Fibroblast of the aortic adventitia (primary cell): Measurements from ENCODE around the gene ITIH4. TPM values are rescaled to one million over a fixed set of nuclear protein-coding genes. Genes with fewer than 3 reads are reported as not detected.

Experiments used
- DNase-seq: peaks from one replicate; pipeline ENCODE4 v3.0.0-alpha.2; 2010; ENCODE audit warnings: low read depth
- H3K4me3 ChIP-seq: 2 replicates; pipeline ENCODE4 v1.5.1; 2011; ENCODE audit warnings: low read depth, mild to moderate bottlenecking, control low read depth, low read length, moderate library complexity
- total RNA-seq: library from RNA; depleted of rRNA; stranded (reverse); fragments of >200 nt; gene quantifications from 2 replicates; pipeline ENCODE4 v1.2.3, GENCODE V29; 2012; ENCODE audit warnings: low replicate concordance
- TF ChIP-seq, protein P1 (sequence below): IDR thresholded peaks from 2 replicates; pipeline ENCODE4 v1.5.1; 2011; ENCODE audit warnings: mild to moderate bottlenecking, low read length, control low read depth, inconsistent platforms; ENCODE audit not compliant: insufficient read depth

The ITIH4 gene
- total RNA-seq, 1 donor = 0.36 TPM

GRCh38 chr3:52829482-52829881 lies 990 bp downstream of the ITIH4 start:
- no peak for DNase-seq
- no peak overlapping the region for H3K4me3 ChIP-seq
- TF ChIP-seq, protein P1, sequence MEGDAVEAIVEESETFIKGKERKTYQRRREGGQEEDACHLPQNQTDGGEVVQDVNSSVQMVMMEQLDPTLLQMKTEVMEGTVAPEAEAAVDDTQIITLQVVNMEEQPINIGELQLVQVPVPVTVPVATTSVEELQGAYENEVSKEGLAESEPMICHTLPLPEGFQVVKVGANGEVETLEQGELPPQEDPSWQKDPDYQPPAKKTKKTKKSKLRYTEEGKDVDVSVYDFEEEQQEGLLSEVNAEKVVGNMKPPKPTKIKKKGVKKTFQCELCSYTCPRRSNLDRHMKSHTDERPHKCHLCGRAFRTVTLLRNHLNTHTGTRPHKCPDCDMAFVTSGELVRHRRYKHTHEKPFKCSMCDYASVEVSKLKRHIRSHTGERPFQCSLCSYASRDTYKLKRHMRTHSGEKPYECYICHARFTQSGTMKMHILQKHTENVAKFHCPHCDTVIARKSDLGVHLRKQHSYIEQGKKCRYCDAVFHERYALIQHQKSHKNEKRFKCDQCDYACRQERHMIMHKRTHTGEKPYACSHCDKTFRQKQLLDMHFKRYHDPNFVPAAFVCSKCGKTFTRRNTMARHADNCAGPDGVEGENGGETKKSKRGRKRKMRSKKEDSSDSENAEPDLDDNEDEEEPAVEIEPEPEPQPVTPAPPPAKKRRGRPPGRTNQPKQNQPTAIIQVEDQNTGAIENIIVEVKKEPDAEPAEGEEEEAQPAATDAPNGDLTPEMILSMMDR = no peak

- TF ChIP-seq, protein P1 = no peak
- DNase-seq = no peak
Measured at GRCh38 chr3:52827866-52828376, 2.6 kb downstream of the ITIH4 start.

DNA sequence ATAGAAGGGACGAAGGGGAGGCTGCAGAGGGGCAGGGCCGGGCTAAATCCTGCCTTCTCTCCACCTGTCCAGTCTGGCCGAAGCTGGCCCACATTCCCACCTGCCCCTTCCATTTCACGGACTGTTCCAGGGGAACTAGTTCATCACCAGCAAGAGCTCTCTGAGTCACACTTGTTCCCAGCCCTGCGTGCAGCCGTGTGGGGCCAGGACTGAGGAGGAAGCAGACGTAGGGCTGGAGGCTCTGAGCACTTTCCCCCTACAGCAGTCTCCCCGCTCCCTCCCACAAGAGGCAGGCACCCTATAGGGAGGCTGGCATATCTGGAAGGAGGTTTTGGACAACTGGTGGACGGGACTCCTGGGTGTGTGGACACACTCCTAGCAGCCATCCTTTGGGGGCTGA lies 3.0 kb downstream of the ITIH4 start:
- no peak overlapping the region for H3K4me3 ChIP-seq
- TF ChIP-seq, protein P1 = no peak
- peak; percentile 12 for DNase-seq

More at GRCh38 chr3:52827866-52828376, 2.6 kb downstream of the ITIH4 start:
- no peak overlapping the region for H3K4me3 ChIP-seq

DNA sequence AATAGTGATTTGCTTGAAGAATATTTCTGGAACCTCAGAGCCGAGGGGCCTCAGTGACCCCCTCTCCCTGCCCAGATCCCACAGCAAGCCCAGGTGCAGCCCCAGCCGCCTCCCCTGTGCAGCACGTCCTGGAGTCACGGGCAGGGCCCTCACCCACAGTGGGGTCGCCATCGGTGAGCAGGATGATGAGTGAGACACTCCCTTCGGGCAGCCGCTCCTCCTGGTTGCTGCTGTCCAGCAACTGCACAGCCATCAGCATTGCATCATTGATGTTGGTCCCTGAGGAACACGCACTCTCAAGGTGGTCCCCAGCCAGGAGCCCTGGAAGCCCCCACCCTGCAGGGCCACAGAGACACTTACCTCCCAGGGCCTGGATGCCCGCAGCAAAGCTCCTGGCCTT lies 6.4 kb downstream of the ITIH4 start:
- no peak overlapping the region for H3K4me3 ChIP-seq
- TF ChIP-seq, protein P1 = no peak
- DNase-seq = no peak

DNA sequence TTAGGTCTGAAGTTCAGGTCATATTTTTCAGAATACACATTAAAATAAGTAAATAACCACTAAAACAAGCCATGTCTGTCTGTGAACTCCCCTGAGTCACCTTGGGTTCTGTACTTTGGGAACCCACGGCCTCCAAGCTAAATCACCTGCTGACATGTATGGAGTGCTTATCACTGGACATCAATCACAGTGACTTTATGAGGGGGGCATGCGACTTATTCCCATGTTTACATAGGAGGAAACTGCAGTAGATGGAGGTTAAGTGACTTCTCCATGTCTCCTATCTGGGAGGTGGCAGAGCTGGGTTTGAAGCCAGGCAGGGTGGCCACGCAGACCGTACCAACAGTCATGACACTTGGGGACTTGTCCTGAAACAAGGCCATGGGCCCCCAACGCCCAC lies 8.1 kb downstream of the ITIH4 start:
- DNase-seq = no peak
- H3K4me3 ChIP-seq = no peak overlapping the region
- TF ChIP-seq, protein P1 = no peak

DNA sequence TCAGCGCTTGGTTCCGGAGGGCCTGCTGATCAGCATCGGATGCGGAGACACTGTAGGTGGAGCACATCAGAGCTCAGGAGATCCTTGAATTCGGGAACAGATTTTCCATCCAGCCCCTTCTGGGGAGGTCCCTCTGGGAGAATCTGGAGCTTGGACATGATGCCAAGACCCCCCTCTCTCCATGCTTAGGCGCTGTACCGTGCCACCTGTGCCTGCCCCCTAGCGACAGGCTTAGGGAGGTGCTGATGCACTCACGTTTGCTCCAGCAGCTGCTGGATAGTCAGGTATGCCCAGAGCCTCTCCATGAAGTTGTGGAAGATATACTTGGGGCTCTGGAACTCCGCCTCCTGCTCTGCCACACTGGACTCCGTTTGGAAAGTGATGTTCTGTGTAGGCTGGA lies 9.7 kb downstream of the ITIH4 start:
- H3K4me3 ChIP-seq = no peak overlapping the region
- TF ChIP-seq, protein P1 = peak; percentile 66

GRCh38 chr3:52819936-52820335 lies 10.5 kb downstream of the ITIH4 start:
- DNase-seq = no peak
- H3K4me3 ChIP-seq = no peak overlapping the region
- TF ChIP-seq, protein P1 = no peak

More for the DNA sequence above, 9.7 kb downstream of the ITIH4 start:
- no peak for DNase-seq
